GM18909 (cell line): ENCODE results near the gene HMG20B.

ENCODE experiments used
- ATAC-seq: cut with Tn5 transposase; IDR thresholded peaks from one replicate; pipeline ENCODE4 v1.9.1; 2021; ENCODE audit warnings: mild to moderate bottlenecking; ENCODE audit not compliant: unreplicated experiment, poor library complexity

HMG20B gene

DNA sequence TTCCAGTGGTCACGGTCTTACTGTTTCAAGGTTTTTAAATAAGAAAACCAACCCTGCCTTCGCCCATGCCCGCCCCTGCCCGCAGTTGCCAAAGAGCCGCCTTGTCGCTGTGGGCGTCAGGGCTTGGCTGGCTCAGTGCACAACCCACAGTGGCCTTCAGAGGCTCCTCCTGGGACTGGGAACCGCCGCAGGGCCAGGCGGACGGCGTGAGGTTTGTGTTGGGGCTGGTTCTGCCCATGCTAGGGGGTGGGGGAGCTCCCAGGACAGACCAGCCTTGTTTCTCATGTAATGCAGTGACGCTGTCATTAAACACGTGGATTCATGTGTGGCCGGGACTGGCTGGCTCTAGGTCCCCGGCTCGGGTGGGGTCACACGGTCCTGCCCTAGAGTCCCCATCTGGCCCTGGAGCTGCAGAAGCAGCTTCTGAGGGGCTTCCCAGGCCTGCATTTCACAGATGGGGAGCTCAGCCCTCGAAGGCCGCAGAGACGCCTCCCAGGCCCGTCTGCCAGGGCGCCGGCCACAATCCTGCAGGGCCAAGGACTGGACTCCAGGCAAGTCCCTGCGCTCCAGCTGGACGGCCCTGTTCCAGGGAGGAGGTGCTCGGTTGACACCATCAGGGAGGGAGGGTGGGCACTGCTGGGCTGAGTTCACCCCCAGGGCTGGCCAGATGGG, 36.2 kb upstream of the HMG20B start:
- no peak for ATAC-seq

DNA sequence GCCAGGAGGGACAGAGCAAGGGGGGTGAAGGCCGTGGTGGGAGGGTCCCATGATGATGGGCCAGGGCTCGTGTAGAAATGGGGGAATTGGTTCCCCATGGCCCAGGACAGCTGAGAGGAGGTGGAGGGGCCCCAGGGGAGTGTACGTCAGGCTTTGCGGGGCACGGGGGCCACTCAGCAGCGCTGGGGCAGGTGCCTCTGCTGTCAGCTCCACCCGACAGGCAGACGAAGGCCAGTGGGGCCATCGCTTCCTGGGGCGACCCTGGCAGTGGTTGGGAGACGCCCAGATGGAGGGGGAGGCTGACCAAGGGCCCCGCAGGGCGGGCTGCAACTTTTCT, 35.7 kb upstream of the HMG20B start:
- ATAC-seq = no peak

DNA sequence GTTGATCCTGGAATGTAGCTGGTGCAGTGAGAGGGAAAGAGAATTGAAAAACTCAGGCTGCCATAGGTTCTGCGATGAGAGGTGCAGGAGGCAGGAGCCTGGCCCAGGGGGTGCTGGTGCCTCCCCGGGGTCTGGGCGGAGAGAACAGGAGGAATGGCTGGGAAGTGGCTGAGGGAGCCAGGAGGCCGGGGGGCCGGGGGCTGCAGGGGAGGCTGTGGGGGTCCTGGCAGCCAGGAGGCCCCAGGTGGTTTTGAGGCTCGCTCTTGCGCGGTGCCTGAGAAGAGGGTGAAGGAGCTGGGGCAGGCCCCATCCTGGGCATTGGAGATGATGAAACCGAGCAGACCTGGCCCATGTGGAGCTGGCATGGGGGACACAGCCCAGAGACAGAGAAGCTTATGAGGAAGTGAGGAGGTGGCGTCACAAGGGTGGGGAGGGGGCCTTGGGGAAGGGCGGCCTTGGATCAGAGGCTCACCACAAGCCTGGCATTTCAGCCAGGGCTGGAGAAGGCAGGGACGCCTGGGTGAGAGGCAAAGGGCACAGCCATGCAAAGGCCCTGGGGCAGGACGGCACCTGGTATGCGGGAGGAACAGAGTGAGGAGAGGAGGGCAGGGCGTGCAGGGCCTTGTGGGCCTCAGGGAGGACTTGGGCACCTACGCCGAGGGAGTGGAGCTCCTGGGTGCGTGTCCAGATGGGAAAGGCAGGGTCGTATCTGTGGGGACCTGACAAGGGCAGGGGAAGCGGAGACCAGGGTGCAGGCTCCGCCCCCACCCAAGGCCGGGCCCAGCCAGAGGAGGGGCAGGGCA, 35.1 kb upstream of the HMG20B start:
- ATAC-seq = no peak

DNA sequence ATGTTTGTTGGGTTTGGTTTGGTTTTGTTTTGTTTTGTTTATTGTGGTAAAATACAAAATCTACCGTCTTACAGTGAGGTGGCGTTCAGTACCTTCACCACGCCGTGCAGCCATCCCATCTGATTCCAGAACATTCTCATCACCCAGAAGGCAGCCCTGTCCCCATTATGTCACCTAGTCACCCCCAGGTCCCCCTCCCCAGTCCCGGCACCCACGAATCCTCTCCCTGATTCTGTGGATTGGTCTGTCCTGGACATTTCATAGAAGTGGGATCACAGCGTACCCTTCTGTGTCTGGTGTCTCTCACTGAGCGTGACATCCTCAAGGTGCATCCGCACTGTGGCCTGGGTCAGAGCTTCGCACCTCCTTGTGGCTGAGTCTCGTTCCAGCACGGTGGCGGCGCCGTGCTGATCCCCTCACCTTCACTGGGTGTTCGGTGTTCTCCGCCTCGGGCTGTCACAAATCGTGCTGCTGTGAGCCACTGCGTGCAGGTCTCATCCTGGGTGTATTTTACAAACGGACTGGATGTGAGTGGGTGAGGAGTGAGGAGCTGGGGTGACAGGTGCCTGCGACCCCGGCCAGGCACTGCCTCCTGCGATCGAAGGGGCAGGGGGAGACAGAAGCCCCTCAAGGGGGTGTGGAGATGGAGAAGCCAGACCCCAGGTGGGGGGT, 34.4 kb upstream of the HMG20B start:
- no peak for ATAC-seq

DNA sequence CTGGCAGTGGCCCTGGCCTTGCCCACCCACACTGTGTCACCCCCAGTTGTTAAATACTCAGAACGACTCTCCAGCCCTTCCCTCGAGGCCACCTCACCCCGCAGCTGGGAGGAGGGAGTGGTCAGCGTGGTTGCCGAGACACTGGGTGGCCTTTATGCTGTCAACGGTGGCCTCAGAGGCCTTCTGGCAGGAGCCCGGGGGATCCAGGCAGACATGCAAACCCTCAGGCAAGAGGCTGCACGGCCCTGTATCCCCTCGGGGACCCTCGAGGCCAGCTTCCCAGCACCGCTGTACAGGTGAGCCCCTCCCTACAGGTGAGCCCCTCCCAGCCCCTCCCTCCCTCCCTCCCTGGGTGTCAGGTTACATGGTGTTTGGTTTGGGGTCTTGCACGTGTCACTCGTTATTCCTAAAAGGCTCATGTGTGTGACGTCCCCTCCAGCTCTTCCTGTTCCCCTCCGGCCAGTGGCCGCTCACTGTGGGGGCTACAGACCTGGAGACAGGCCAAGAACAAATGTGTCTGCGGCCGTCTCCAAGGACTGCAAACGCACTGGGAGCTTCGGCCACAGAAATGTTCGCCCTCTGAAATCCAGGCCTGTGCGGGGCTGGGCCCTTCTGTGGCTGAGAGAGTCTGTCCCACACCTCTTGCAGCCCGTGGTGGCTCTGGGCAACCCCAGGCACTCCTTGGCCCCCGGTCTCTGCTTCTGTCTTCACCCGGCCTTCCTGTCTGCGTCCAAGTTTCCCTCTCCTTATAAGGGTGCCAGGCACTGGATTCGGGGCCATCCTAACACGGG, 33.6 kb upstream of the HMG20B start, which contains the start of gene TEKTIP1:
Gene TEKTIP1, plus strand, starts transcription at position 210 of the 791 bp plus-strand sequence. Its CDS starts 4 bp downstream, at position 214.
- ATAC-seq = no peak

DNA sequence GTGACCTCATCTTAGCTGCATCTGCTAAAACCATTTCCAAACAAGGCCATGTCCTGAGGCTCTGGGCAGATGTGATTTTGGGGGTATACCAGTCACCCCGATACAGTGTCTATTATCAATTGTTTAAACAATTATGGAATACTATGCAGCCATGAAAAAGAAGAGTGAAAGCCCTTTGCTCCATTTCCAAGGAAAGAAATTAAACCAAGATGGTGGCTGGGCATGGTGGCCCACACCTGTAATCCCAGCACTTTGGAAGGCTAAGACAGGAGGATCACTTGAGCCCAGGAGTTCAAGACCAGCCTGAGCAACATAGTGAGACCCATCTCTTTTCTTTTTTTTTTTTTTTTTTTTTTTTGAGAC, 33.0 kb upstream of the HMG20B start:
- no peak for ATAC-seq

DNA sequence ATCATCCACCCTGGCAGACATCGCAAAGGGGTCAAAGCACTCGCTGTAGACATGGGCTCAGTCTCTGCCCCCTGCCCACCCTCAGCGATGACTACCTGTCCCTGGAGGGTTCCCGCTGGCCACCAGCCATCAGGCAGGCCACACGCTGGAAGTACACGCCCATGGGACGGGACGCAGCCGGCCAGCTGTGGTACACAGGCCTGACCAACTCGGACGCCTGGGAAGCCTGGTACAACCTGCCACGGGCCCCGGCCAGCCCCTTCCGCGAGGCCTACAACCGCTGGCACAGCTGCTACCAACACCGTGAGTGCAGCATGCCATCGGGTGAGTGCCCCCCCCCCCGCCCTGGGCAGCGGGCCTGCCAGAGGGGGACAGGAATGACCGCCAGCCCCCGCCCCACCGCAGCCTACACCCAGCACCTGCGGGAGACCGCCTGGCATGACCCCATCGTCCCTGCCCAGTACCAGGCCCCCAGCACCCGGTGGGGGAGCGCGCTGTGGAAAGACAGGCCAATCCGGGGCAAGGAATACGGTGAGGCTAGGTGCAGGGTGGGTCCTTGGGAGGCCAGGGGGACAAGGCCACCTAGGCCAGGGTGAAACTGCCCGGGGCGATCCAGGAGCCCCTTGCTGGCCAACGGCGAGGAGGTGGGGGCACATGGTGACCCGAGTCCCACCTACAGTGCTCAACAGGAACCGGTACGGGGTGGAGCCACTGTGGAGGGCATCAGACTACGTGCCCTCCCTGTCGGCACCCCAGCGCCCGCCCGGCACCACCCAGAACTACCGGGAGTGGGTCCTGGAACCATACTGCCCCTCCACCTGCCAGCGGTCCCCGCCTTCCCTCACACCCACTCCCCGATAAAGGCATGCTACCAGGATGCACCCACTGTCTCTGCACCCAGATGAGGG, 29.3 kb upstream of the HMG20B start:
- no peak for ATAC-seq

DNA sequence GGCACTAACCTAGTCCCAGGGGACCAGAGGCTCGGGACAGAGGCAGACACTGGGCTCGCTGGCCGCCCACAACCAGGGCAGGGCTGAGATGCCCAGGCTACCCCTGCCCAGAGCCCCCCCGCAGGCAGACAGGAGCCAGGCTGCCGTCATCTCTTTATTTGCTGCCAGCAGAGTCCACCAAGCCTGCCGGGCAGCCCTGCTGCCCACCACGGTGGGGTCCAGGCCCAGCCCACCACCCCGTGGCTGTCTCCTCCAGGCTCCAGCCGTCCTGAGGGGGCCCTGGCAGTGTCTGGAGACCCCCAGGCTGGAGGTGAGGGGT, 28.7 kb upstream of the HMG20B start:
- no peak for ATAC-seq

DNA sequence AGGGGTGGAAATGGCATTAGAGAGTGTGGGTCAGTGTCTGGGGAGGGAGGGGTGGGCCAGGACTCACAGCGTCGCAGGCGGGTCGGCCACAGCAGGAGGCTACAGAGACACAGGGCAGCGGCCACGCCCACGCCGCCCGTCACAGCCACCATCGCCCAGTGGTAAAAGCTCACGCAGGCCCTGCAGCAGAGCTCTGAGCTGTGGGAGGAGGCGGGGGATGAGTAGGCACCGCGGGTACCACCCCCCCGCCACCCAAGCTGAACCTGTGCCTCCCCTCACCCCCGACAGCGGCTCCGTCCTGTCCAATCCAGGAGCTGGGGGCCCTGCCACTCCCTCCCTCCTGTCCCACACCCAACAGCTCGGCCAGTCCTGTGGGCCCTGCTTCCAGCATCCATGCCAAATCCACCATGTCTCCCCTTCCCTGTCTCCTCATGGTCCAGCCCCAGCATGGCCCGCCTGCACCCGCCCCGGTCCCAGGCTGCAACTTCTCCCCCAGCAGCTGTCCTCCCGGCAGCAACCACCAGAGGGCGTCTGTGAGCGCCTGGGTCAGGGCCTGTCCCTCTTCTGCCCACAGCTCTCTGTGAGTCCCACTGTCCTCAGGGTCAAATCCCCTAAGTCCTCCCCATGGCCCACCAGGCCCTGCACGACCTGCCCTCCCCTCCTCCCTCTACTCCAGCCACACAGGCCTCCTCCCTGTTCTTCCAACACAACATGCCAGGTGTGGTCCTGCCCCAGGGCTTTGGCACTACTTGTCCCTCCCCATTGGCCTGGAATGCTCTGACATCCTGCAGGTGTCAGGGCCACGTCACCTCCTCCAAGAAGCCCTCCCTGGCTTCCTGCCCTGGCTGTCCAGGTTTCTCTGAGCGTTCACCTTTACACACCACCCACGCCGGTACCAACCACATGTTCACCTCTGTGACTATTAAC, 27.7 kb upstream of the HMG20B start:
- ATAC-seq = no peak

DNA sequence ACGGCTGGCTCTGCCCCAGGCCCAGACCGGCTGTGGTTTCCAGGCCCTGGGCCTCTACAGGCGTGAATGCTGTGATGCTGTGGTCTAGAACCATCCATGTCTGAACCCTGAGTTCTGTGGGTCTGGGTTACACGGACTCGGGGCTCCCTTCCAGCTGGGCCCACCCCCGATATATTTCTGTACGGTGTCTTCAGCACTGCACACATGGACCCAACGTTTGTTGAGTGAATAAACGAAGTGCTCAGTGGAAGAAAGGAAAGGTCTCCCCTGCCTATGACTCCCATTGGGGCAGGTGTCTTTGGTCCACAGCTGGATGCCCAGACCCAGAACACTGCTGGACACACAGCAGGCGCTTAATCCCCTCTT, 27.1 kb upstream of the HMG20B start:
- no peak for ATAC-seq

DNA sequence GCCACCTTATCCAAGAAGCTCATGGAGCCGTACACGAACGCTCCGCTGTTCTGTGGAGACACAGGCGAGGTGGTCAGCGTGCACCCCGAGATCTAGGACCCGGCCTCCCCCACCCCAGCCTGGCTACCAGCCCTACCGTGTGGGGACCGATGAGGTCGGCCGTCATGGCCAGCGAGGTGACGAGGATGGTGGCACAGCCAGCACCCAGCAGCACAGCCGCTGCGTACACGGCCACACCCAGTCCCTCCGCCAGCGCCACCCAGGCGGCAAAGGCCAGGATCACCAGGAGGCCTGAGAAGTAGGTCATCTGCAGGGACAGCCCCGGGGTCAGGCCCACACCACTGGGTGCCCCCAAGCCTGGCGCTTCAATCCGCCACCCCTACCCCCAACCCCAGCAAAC, 26.6 kb upstream of the HMG20B start:
- no peak for ATAC-seq

DNA sequence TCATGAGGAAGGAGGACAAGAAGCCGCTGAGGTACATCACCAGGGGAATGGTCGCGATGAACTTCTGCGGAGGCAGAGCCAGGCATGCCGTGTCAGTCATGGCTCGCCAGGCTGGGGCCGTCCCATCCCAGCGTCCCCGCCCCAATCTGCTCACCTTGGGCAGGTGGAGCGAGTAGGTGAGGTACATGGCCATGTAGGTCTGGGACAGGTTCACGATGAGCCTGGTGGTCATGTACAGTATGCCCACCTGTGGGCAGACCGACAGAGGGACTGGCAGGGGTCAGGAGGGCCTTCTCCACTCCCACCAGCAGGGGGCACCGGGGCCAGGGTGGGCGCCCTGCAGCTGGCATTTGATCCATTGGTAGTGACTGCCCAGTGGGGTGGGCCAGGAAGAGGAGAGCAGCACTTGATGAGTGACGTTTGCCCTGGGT, 25.4 kb upstream of the HMG20B start:
- ATAC-seq = no peak

DNA sequence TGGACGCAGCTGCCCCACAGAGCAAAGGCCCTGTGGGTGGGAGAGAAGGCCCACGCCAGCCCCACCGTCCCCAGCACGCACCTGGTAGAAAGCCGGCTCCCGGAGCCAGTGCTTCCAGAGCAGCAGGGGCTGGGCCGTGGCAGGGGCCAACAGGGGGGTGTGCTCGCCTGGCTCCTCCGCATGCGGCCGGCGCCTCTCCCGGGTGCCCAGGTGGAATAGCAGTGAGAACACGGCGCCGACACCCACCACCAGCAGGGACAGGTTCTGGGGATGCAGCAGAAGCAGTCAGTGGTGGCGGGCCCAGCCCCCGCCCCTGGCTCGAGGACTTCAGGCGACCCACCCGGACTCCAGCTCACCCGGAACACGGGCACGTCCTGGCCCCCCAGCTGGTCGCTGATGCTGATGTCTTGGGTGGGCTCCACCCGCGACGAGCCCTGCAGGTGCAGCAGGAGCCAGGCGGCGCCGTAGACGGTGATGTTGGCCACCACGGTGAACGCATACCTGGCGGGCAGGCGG, 24.9 kb upstream of the HMG20B start:
- no peak for ATAC-seq

DNA sequence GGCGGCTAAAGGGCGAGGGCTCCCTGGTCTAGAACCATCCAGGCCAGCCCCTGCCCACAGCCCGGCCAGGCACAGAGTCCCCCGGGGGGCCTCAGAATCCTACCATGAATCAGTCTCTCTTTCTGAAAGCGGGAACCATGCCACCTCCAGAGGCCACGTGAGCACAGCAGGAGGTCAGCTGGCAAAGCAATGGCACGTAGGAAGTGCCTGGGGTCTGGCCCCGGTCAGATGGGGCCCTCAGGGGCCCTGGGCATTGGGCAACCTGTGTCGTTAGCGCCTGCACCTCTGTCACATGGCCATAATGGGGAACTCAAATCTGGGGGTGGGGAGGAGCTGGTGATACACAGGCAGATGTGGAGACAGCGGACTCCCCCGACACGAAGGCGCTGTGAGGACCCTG, 24.1 kb upstream of the HMG20B start:
- ATAC-seq = no peak

DNA sequence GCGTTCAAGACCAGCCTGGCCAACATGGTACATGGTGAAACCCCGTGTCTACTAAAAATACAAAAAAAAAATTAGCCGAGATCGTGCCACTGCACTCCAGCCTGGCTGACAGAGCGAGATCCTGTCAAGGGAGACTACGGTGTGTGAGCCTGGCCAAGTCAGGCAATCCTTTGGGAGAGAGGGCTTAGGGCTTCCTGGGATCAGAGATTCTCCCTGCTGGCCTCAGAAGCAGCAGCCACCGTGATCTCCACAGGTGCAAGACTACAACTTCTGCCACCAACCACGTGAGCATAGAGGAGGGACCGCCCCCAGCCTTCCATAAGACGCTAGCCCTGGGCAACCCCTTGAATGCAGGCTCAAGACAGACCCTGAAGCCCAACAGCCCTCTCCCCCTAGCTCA, 22.9 kb upstream of the HMG20B start:
- ATAC-seq = no peak

DNA sequence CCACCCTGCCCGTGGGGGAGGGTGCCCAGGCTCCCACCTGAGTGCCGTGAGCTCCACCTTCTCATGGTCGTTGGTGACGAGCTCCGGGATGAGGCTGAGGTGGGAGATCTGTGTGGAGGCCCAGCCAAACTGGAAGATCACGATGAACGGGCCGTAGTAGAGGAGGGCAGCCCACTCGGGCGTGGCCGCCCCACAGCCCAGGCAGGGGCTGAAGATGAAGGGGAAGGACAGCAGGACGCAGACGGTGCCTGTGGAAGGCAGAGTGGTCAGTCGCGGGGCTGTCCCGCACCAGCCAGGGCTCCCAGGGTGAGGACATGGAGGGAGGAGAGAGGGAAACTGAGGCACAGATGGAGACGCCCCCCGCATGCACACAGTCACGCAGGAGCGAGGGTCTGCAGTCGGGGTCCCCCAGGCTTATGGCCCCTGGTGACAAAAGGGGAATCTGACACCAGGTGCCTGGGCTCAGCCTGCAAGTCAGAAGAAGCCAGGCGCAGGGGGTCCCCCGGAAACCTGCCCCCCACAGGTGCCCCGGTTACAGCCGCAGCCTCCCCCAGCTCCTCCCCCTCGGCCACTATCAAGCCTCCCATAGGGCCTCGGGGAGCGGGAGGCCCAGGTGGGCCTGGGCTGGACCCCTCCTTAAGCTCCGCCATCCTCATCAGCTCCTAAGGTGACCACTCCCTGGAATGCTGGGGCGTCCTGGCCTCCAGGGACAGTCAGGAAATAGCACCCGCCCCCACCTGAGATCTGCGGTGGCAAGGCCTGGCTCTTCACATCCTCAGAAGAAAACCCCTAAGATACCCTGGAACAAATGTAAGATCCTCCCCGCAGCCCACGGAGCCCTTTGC, 21.6 kb upstream of the HMG20B start:
- ATAC-seq = no peak

DNA sequence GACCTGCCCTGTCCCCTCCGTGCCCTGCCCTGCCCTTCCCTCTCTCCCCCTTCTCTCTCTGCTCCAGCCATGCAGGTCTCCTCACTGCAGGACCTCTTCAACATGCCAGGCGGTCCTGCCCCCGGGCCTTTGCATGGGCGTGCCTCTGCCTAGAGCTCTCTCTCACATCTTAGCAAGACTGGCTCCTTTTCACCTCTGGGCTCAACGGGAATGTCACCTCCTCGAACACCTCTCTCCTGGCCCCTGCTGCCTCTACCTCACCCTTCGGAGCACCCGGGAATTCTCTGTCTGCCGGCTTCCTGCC, 21.0 kb upstream of the HMG20B start:
- ATAC-seq = no peak
